Trophoblast cell (in vitro differentiated cells and primary cell): ENCODE results near the gene TUBA8.
"Not testable (repeated sequence)": the region's sequence is repeated elsewhere in the genome, so short reads cannot be mapped to it uniquely, and the experiment has no call there.

Experiments used
- DNase-seq, 2 donors: peaks; one replicate each; pipeline ENCODE4 v3.0.0-alpha.2; 2016
- H2AFZ ChIP-seq: 2 replicates; pipeline ENCODE4 v1.6.1; 2013; ENCODE audit warnings: low read length, moderate library complexity, mild to moderate bottlenecking; ENCODE audit not compliant: insufficient read depth, poor library complexity
- H2AK5ac ChIP-seq: 2 replicates; pipeline ENCODE4 v1.6.1; 2013; ENCODE audit warnings: mild to moderate bottlenecking, low read length
- H2BK120ac ChIP-seq: 2 replicates; pipeline ENCODE4 v1.6.1; 2013; ENCODE audit warnings: low read length, mild to moderate bottlenecking, moderate library complexity; ENCODE audit not compliant: insufficient read depth, poor library complexity
- H2BK12ac ChIP-seq: 2 replicates; pipeline ENCODE4 v1.6.1; 2013; ENCODE audit warnings: mild to moderate bottlenecking, low read length, moderate library complexity
- H2BK5ac ChIP-seq: 2 replicates; pipeline ENCODE4 v1.6.1; 2013; ENCODE audit warnings: low read length, low read depth, moderate library complexity, mild to moderate bottlenecking; ENCODE audit not compliant: poor library complexity
- H3K14ac ChIP-seq: 2 replicates; pipeline ENCODE4 v1.6.1; 2013; ENCODE audit warnings: mild to moderate bottlenecking, low read length
- H3K18ac ChIP-seq: 2 replicates; pipeline ENCODE4 v1.6.1; 2013; ENCODE audit warnings: mild to moderate bottlenecking, low read length
- H3K23ac ChIP-seq: 2 replicates; pipeline ENCODE4 v1.6.1; 2013; ENCODE audit warnings: low read length
- H3K27ac ChIP-seq: 2 replicates; pipeline ENCODE4 v1.5.1; 2013; ENCODE audit warnings: low read depth, mild to moderate bottlenecking, inconsistent platforms, low read length, moderate library complexity
- H3K27me3 ChIP-seq: 2 replicates; pipeline ENCODE4 v1.6.1; 2013; ENCODE audit warnings: inconsistent platforms, mild to moderate bottlenecking, low read length, moderate library complexity; ENCODE audit not compliant: insufficient read depth
- H3K36me3 ChIP-seq, 2 experiments: 1 replicate in 1 of 2; 2 replicates in 1 of 2; pipeline ENCODE4 v1.6.1; 2013; ENCODE audit warnings: low read length in 2 of 2, mild to moderate bottlenecking in 2 of 2, moderate library complexity in 1 of 2; ENCODE audit not compliant: insufficient read depth in 2 of 2, control insufficient read depth in 1 of 2
- H3K4ac ChIP-seq: 2 replicates; pipeline ENCODE4 v1.6.1; 2013; ENCODE audit warnings: low read depth, mild to moderate bottlenecking, low read length, moderate library complexity
- H3K4me1 ChIP-seq, 2 experiments: 1 replicate in 1 of 2; 2 replicates in 1 of 2; pipeline ENCODE4 v1.6.1; 2013; ENCODE audit warnings: low read length in 2 of 2, mild to moderate bottlenecking in 2 of 2, moderate library complexity in 1 of 2; ENCODE audit not compliant: insufficient read depth in 2 of 2, control insufficient read depth in 1 of 2
- H3K4me2 ChIP-seq: 2 replicates; pipeline ENCODE4 v1.6.1; 2013; ENCODE audit warnings: inconsistent platforms, mild to moderate bottlenecking, low read length, moderate library complexity
- H3K4me3 ChIP-seq: 2 replicates; pipeline ENCODE4 v1.5.1; 2013; ENCODE audit warnings: mild to moderate bottlenecking, low read depth, low read length, inconsistent platforms
- H3K79me1 ChIP-seq: one replicate; pipeline ENCODE4 v1.6.1; 2013; ENCODE audit warnings: low read length
- H3K79me2 ChIP-seq: 2 replicates; pipeline ENCODE4 v1.6.1; 2013; ENCODE audit warnings: low read length, mild to moderate bottlenecking; ENCODE audit not compliant: control insufficient read depth, insufficient read depth, poor library complexity
- H3K9ac ChIP-seq: 2 replicates; pipeline ENCODE4 v1.6.1; 2013; ENCODE audit warnings: mild to moderate bottlenecking, low read length
- H3K9me3 ChIP-seq: 2 replicates; pipeline ENCODE4 v1.6.1; 2013; ENCODE audit warnings: low read depth, mild to moderate bottlenecking, control low read depth, inconsistent platforms, low read length; ENCODE audit not compliant: insufficient read depth
- H4K12ac ChIP-seq: 2 replicates; pipeline ENCODE4 v1.6.1; 2013; ENCODE audit warnings: low read depth, mild to moderate bottlenecking, low read length, moderate library complexity
- H4K8ac ChIP-seq: 2 replicates; pipeline ENCODE4 v1.6.1; 2013; ENCODE audit warnings: low read depth, mild to moderate bottlenecking, low read length, moderate library complexity
- H4K91ac ChIP-seq: one replicate; pipeline ENCODE4 v1.6.1; 2013; ENCODE audit warnings: low read depth, mild to moderate bottlenecking, low read length, moderate library complexity
- WGBS: extraction: QIAGEN DNeasy Blood & Tissue Kit; methylation state at CpG from one replicate; pipeline ENCODE4 v1.1.7; 2013; ENCODE audit warnings: missing lambda C conversion rate; ENCODE audit not compliant: insufficient read length, insufficient coverage; ENCODE audit errors: extremely low coverage; 5-methylcytosine and 5-hydroxymethylcytosine counted together

TUBA8 gene

GRCh38 chr22:18157714-18158028 is 47.1 kb downstream of the TUBA8 start:
- H4K91ac ChIP-seq, result no peak overlapping the region
- no peak overlapping the region for H3K4me3 ChIP-seq
- H4K8ac ChIP-seq, result no peak overlapping the region
- H3K9me3 ChIP-seq, result peaks cover 2% of the 10 kb centered on the region
- H3K79me2 ChIP-seq, result no peaks in the 10 kb centered on the region
- no peak overlapping the region for H3K9ac ChIP-seq
- no peak overlapping the region for H3K14ac ChIP-seq
- H2BK5ac ChIP-seq, result no peak overlapping the region
- H3K18ac ChIP-seq, result no peak overlapping the region
- no peak overlapping the region for H2BK12ac ChIP-seq
- no peak for DNase-seq
- no peak overlapping the region for H3K27ac ChIP-seq
- H3K23ac ChIP-seq, result no peak overlapping the region
- no peak overlapping the region for H2AFZ ChIP-seq
- H3K4ac ChIP-seq, result no peak overlapping the region
- no CpG with 5 or more reads among the region's 12 CpGs for WGBS
- H4K12ac ChIP-seq, result no peak overlapping the region
- no peaks in the 10 kb centered on the region for H3K36me3 ChIP-seq
- no peak overlapping the region for H2BK120ac ChIP-seq
- no peaks in the 10 kb centered on the region for H3K27me3 ChIP-seq
- no peaks in the 10 kb centered on the region for H3K79me1 ChIP-seq
- H3K4me1 ChIP-seq, result no peaks in the 10 kb centered on the region
- H3K4me2 ChIP-seq, result no peak overlapping the region
- no peak overlapping the region for H2AK5ac ChIP-seq

GRCh38 chr22:18160641-18161040 is 50.0 kb downstream of the TUBA8 start:
- not testable (repeated sequence) for H3K4me3 ChIP-seq, H4K12ac ChIP-seq, H2AFZ ChIP-seq, H3K4me1 ChIP-seq, H3K23ac ChIP-seq, H3K27ac ChIP-seq, H2AK5ac ChIP-seq, H3K4ac ChIP-seq, H3K14ac ChIP-seq, H3K9me3 ChIP-seq, H2BK5ac ChIP-seq, H2BK12ac ChIP-seq, H3K9ac ChIP-seq, H3K4me2 ChIP-seq, H4K8ac ChIP-seq, H3K27me3 ChIP-seq, H3K79me1 ChIP-seq, H2BK120ac ChIP-seq, H3K18ac ChIP-seq, DNase-seq, H4K91ac ChIP-seq, H3K79me2 ChIP-seq, H3K36me3 ChIP-seq
- WGBS, result no CpG with 5 or more reads among the region's 8 CpGs

DNA sequence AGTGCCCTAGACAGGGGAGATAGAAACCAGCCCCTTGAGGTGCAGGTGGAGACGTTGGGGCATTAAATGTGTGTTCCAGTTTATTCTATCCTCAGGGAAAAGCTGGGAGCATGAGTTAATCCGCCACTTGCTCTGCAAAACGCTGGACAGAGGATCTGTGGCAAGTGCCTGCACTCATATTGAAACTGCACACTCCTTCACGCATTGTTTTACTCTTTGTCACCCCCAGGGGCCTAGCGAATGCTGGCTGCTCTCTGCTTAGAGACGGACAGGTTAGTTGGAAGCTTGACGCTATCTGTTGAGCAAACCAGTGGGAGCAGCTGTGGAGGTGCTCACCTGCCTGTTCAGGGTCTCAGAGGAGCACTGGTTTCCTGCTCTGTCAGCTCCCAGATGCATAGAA is 53.2 kb downstream of the TUBA8 start:
- DNase-seq, result peak; percentile 41 to 71
- not testable (repeated sequence) for H3K27me3 ChIP-seq, H3K9me3 ChIP-seq, H2BK5ac ChIP-seq, H3K9ac ChIP-seq, H3K14ac ChIP-seq, H4K91ac ChIP-seq, H2BK120ac ChIP-seq, H3K79me2 ChIP-seq, H4K8ac ChIP-seq, H2AK5ac ChIP-seq, H3K36me3 ChIP-seq, H2AFZ ChIP-seq, H3K23ac ChIP-seq, H4K12ac ChIP-seq, H2BK12ac ChIP-seq, H3K27ac ChIP-seq, H3K4me2 ChIP-seq, H3K4me1 ChIP-seq, H3K79me1 ChIP-seq, H3K4me3 ChIP-seq, H3K4ac ChIP-seq, H3K18ac ChIP-seq
- WGBS, result no CpG with 5 or more reads among the region's 7 CpGs

DNA sequence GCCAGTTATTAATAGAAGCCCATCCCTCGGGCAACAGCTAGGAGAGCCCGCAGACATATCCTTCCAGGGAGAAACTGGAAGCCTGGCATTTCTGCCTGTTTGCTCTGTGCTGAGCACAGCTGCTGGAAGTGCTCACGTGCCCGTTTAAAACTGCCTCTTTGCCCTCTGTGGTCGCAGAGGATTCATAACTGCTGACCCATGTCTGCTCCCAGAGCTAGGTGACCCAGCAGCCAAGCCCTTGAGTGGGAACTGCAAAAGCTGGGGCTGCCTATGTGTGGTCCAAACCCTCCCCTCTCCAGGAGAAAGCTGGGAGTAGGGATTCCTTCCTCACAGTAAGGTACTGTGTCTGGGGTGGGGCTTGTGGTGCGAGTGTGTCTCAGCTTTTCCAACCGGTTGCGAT is 54.0 kb downstream of the TUBA8 start:
- H2AK5ac ChIP-seq, H2BK5ac ChIP-seq, H3K27me3 ChIP-seq, H3K14ac ChIP-seq, H4K12ac ChIP-seq, H2AFZ ChIP-seq, H3K9me3 ChIP-seq, H3K9ac ChIP-seq, H2BK12ac ChIP-seq, H4K91ac ChIP-seq, H3K23ac ChIP-seq, DNase-seq, H3K18ac ChIP-seq, H3K27ac ChIP-seq, H3K4me1 ChIP-seq, H2BK120ac ChIP-seq, H3K4me2 ChIP-seq, H3K36me3 ChIP-seq, H3K79me2 ChIP-seq, H4K8ac ChIP-seq, H3K4me3 ChIP-seq, H3K4ac ChIP-seq, H3K79me1 ChIP-seq: not testable (repeated sequence)
- WGBS, result no CpG with 5 or more reads among the region's 8 CpGs

DNA sequence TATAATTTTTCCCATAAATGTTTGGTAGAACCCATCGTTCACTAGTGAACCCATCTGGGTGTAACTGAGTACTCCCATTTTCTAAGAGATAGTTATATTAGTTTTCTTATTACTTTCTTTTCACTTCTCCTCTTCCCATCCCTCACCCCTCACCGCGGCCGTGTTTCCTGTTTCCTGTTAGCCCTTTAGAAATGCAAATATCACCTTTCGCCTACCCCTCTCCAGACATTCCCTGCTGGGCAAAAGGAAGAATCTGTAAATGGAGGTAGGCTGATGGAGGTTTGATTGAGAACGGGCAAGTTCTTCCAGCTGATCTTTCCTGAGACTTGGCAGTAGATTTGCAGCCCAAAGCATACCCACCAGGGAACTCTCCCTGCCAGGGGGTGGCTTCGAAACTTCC is 54.7 kb downstream of the TUBA8 start:
- not testable (repeated sequence) for H3K4ac ChIP-seq, H3K18ac ChIP-seq, H3K4me1 ChIP-seq, H2BK5ac ChIP-seq, H3K23ac ChIP-seq, H4K91ac ChIP-seq, H2AFZ ChIP-seq, H3K27me3 ChIP-seq, H3K36me3 ChIP-seq, H4K8ac ChIP-seq, H3K9ac ChIP-seq, DNase-seq, H4K12ac ChIP-seq, H2BK120ac ChIP-seq, H3K9me3 ChIP-seq, H3K4me3 ChIP-seq, H3K27ac ChIP-seq, H3K79me2 ChIP-seq, H3K79me1 ChIP-seq, H3K4me2 ChIP-seq, H2BK12ac ChIP-seq, H2AK5ac ChIP-seq, H3K14ac ChIP-seq
- no CpG with 5 or more reads among the region's 7 CpGs for WGBS
